ENCODE results near the gene A4GALT. TPM values are rescaled to one million over a fixed set of nuclear protein-coding genes. Genes with fewer than 3 reads are reported as not detected.
A peak's percentile ranks its signal among the peaks of the same experiment; 100 is the strongest.

Gene A4GALT
- total RNA-seq (2014; rRNA removed; shearing (Covaris generic)) (12.7 and 16.2 TPM in 2 replicates), polyA plus RNA-seq (2016; fragmentation: Nextera tagmentation; extraction: Ambion mirVana) (7.0 and 8.9 TPM in 2 replicates)
- long read RNA-seq, partial matches to known transcripts: 0 of 3 reads
- long read RNA-seq, other reads (novel, unspliced or antisense): 1 of 3 reads

- Histone ChIP-seq H3K4me3 (peak within 1 kb of the TSS; percentile 78), H3F3A (replicated peaks; ENCODE audit: low read depth) (peaks cover 3% of the 10 kb centered on the region; the same call in 1 of the 2 replicates), H3K27me3 (ENCODE audit: insufficient read depth) (peaks cover 26% of the 10 kb centered on the region), H3K79me2 (replicated peaks; ENCODE audit: insufficient read depth) (peaks cover 4% of the 10 kb centered on the region), H3K27ac (ENCODE audit: low read depth) (no peak within 1 kb of the TSS), H3K9me2 (ENCODE audit: insufficient read depth) (no peaks in the 10 kb centered on the region), H2AFZ (peak within 1 kb of the TSS; percentile 97), H4K20me1 (replicated peaks; ENCODE audit: insufficient read depth) (no peaks in the 10 kb centered on the region; the same call in 1 of the 2 replicates), H3K36me3 (ENCODE audit: insufficient read depth) (no peaks in the 10 kb centered on the region), H3K4me1 (ENCODE audit: insufficient read depth) (peaks cover 30% of the 10 kb centered on the region), H3K4me2 (peak within 1 kb of the TSS; percentile 90)
- Mint-ChIP-seq H3K36me3 (ENCODE audit: low read depth) (no peaks in the 10 kb centered on the region; the same call in 2 of the 3 replicates), H3K4me3 (peak within 1 kb of the TSS; percentile 84), H3K9me3 (no peaks in the 10 kb centered on the region), H3K4me1 (peaks cover 29% of the 10 kb centered on the region), H3K27me3 (ENCODE audit: insufficient read depth, low read depth, poor library complexity) (peaks cover 44% of the 10 kb centered on the region), H3K27ac (no peak within 1 kb of the TSS)
- ATAC-seq (peak; percentile 47), DNase-seq (ENCODE audit: low spot score) (peak; percentile 54)
- TF ChIP-seq EZH2 (IDR thresholded peaks at IDR 0.05; ENCODE audit: low read depth, unreplicated experiment) (peak; percentile 9), CREB1 (CRISPR knock-in tag; IDR thresholded peaks at IDR 0.05; ENCODE audit: low read depth) (no peak), POLR2AphosphoS5 (IDR thresholded peaks at IDR 0.05; ENCODE audit: low read depth) (peak; percentile 38; the same call in 1 of the 2 replicates), STAT1 (IDR thresholded peaks at IDR 0.05; ENCODE audit: unreplicated experiment) (no peak), ZNF462 (CRISPR knock-in tag; IDR thresholded peaks at IDR 0.05) (no peak), ZNF331 (CRISPR knock-in tag; IDR thresholded peaks at IDR 0.05; ENCODE audit: low read depth) (no peak)
Observed at GRCh38 chr22:42720263-42721044, at the start of gene A4GALT. Gene A4GALT, minus strand, starts transcription at chr22:42720870. Its CDS starts 26,919 bp downstream, at chr22:42693951.
